ENCODE results near the gene DLX4. TPM values are rescaled to one million over a fixed set of nuclear protein-coding genes. Genes with fewer than 3 reads are reported as not detected.

Gene DLX4
- total RNA-seq, 1 donor from 2014 or later: not detected

DNA sequence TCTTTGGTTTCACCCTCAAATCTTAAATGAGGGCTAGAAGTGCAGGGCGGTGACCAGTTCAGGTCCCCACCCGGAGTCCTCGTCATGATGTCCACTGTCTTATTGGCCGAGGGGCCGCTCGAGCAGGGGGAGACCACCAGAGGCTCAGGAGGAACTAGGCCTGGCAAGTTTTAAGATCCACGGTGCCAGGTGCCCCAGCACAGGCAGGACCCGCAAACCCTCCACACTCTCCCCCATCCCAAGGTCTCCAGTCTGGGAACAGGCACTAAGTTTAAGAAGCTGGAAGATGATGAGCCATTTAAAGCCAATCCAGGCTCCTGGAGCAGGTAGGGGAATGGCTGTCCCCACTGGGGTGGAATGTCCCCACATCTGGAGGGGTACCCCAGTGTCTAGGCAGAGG, 21.9 kb downstream of the DLX4 start:
- Mint-ChIP-seq H3K9me3 (ENCODE audit: unreplicated experiment) (peaks cover 3% of the 10 kb centered on the region), H3K4me1 (ENCODE audit: low read depth, unreplicated experiment) (peaks cover 6% of the 10 kb centered on the region), H3K36me3 (ENCODE audit: low read depth, unreplicated experiment) (peaks cover 4% of the 10 kb centered on the region), H3K4me3 (ENCODE audit: unreplicated experiment) (no peak overlapping the region), H3K27me3 (ENCODE audit: low read depth, unreplicated experiment) (peaks cover 86% of the 10 kb centered on the region), H3K27ac (ENCODE audit: unreplicated experiment) (no peak overlapping the region)
- no peak overlapping the region for H3K27ac ChIP-seq (ENCODE audit: low read depth, low read length)
- H3K4me2 ChIP-seq (ENCODE audit: low read length): no peak overlapping the region
- DNase-seq (ENCODE audit: low read depth) (no peak), FAIRE-seq (no peak)
- TF ChIP-seq EZH2 (IDR thresholded peaks at IDR 0.05; ENCODE audit: insufficient read depth, low read length): peak; percentile 34
- TF ChIP-seq, protein P1, sequence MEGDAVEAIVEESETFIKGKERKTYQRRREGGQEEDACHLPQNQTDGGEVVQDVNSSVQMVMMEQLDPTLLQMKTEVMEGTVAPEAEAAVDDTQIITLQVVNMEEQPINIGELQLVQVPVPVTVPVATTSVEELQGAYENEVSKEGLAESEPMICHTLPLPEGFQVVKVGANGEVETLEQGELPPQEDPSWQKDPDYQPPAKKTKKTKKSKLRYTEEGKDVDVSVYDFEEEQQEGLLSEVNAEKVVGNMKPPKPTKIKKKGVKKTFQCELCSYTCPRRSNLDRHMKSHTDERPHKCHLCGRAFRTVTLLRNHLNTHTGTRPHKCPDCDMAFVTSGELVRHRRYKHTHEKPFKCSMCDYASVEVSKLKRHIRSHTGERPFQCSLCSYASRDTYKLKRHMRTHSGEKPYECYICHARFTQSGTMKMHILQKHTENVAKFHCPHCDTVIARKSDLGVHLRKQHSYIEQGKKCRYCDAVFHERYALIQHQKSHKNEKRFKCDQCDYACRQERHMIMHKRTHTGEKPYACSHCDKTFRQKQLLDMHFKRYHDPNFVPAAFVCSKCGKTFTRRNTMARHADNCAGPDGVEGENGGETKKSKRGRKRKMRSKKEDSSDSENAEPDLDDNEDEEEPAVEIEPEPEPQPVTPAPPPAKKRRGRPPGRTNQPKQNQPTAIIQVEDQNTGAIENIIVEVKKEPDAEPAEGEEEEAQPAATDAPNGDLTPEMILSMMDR (IDR thresholded peaks at IDR 0.05; ENCODE audit: insufficient read depth, low read depth, low read length): no peak
- no peaks in the 10 kb centered on the region for H3K36me3 ChIP-seq (ENCODE audit: insufficient read depth, low read length)
- H2AFZ ChIP-seq (ENCODE audit: low read depth, low read length): no peak overlapping the region
- H3K9ac ChIP-seq (ENCODE audit: low read length): no peak overlapping the region
- peaks cover 6% of the 10 kb centered on the region for H3K9me3 ChIP-seq (ENCODE audit: insufficient read depth, low read depth, low read length)
- H3K4me3 ChIP-seq (ENCODE audit: insufficient read depth, low read depth, low read length): no peak overlapping the region
- peaks cover 13% of the 10 kb centered on the region for H4K20me1 ChIP-seq (ENCODE audit: insufficient read depth, low read length)
- peaks cover 92% of the 10 kb centered on the region for H3K27me3 ChIP-seq (ENCODE audit: insufficient read depth, low read length)
- peaks cover 20% of the 10 kb centered on the region for H3K4me1 ChIP-seq (ENCODE audit: insufficient read depth, low read length)
- H3K79me2 ChIP-seq (ENCODE audit: insufficient read depth, low read length): no peaks in the 10 kb centered on the region

DNA sequence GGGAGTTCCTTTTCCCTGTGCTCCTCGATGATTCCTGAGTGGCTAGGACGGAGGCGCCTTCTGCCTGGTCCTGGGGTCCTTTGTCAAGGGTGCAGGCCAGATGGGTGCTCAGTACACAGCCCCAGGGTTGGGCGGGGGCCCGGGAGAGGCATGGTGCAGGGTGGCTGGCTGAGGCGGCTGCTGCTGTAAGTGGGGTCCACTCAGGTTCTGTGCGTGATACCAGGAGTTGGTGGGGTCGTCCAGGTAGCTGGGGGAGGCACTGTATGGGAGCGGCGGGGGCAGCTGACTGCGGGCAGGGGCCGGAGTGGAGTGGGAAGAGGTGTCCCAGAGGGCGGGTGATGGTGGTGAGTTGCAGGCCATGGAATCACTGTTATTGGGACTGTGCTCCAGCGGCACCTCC, 22.4 kb downstream of the DLX4 start:
- Mint-ChIP-seq H3K9me3 (ENCODE audit: unreplicated experiment) (peaks cover 3% of the 10 kb centered on the region), H3K27me3 (ENCODE audit: low read depth, unreplicated experiment) (peaks cover 86% of the 10 kb centered on the region), H3K4me1 (ENCODE audit: low read depth, unreplicated experiment) (peaks cover 10% of the 10 kb centered on the region), H3K36me3 (ENCODE audit: low read depth, unreplicated experiment) (peaks cover 4% of the 10 kb centered on the region), H3K27ac (ENCODE audit: unreplicated experiment) (no peak overlapping the region), H3K4me3 (ENCODE audit: unreplicated experiment) (no peak overlapping the region)
- Histone ChIP-seq H3K9ac (ENCODE audit: low read length) (no peak overlapping the region), H3K79me2 (ENCODE audit: insufficient read depth, low read length) (no peaks in the 10 kb centered on the region), H4K20me1 (ENCODE audit: insufficient read depth, low read length) (peaks cover 17% of the 10 kb centered on the region), H3K4me1 (ENCODE audit: insufficient read depth, low read length) (peaks cover 20% of the 10 kb centered on the region), H3K4me3 (ENCODE audit: insufficient read depth, low read depth, low read length) (no peak overlapping the region), H3K9me3 (ENCODE audit: insufficient read depth, low read depth, low read length) (peaks cover 6% of the 10 kb centered on the region), H3K4me2 (ENCODE audit: low read length) (no peak overlapping the region), H3K27ac (ENCODE audit: low read depth, low read length) (no peak overlapping the region), H2AFZ (ENCODE audit: low read depth, low read length) (no peak overlapping the region), H3K36me3 (ENCODE audit: insufficient read depth, low read length) (no peaks in the 10 kb centered on the region), H3K27me3 (ENCODE audit: insufficient read depth, low read length) (peaks cover 92% of the 10 kb centered on the region)
- DNase-seq (ENCODE audit: low read depth) (no peak), FAIRE-seq (no peak)
- TF ChIP-seq, protein P1 (IDR thresholded peaks at IDR 0.05; ENCODE audit: insufficient read depth, low read depth, low read length): no peak
- no peak for TF ChIP-seq EZH2 (IDR thresholded peaks at IDR 0.05; ENCODE audit: insufficient read depth, low read length)

GRCh38 chr17:49992191-49992932, 23.4 kb downstream of the DLX4 start:
- DNase-seq (ENCODE audit: low read depth): no peak
- Histone ChIP-seq H3K36me3 (ENCODE audit: insufficient read depth, low read length) (no peaks in the 10 kb centered on the region), H3K27me3 (ENCODE audit: insufficient read depth, low read length) (peaks cover 85% of the 10 kb centered on the region), H4K20me1 (ENCODE audit: insufficient read depth, low read length) (peaks cover 17% of the 10 kb centered on the region), H3K27ac (ENCODE audit: low read depth, low read length) (no peak overlapping the region), H3K79me2 (ENCODE audit: insufficient read depth, low read length) (no peaks in the 10 kb centered on the region), H2AFZ (ENCODE audit: low read depth, low read length) (no peak overlapping the region), H3K4me1 (ENCODE audit: insufficient read depth, low read length) (peaks cover 20% of the 10 kb centered on the region), H3K4me2 (ENCODE audit: low read length) (no peak overlapping the region), H3K4me3 (ENCODE audit: insufficient read depth, low read depth, low read length) (no peak overlapping the region), H3K9ac (ENCODE audit: low read length) (no peak overlapping the region), H3K9me3 (ENCODE audit: insufficient read depth, low read depth, low read length) (peaks cover 6% of the 10 kb centered on the region)
- Mint-ChIP-seq H3K4me1 (ENCODE audit: low read depth, unreplicated experiment) (peaks cover 10% of the 10 kb centered on the region), H3K27me3 (ENCODE audit: low read depth, unreplicated experiment) (peaks cover 80% of the 10 kb centered on the region), H3K36me3 (ENCODE audit: low read depth, unreplicated experiment) (peaks cover 4% of the 10 kb centered on the region), H3K9me3 (ENCODE audit: unreplicated experiment) (peaks cover 3% of the 10 kb centered on the region), H3K4me3 (ENCODE audit: unreplicated experiment) (peak overlapping the region; percentile 74), H3K27ac (ENCODE audit: unreplicated experiment) (no peak overlapping the region)
- TF ChIP-seq, protein P1 (IDR thresholded peaks at IDR 0.05; ENCODE audit: insufficient read depth, low read depth, low read length): no peak
- FAIRE-seq: no peak

All from astrocyte (in vitro differentiated cells and primary cell).